HepG2 (cell line): ENCODE data around the gene FZD4. TPM values are rescaled to one million over a fixed set of nuclear protein-coding genes. Genes with fewer than 3 reads are reported as not detected.

ENCODE experiments used
- ATF7 ChIP-seq, 2 experiments: fragments of 450-650 bp in 1 of 2; sonication (generic) in 1 of 2; formaldehyde crosslinking in 1 of 2; IDR thresholded peaks; 2 replicates each; pipeline versions ENCODE4 v1.4.0 to v1.6.1; 2016 to 2020; ENCODE audit warnings: antibody characterized with exemption in 1 of 2, mild to moderate bottlenecking in 1 of 2, missing genetic modification reagents in 1 of 2
- FOXC1 ChIP-seq: sonication (generic); formaldehyde crosslinking; IDR thresholded peaks from 2 replicates; pipeline ENCODE4 v1.8.0; 2022; ENCODE audit warnings: mild to moderate bottlenecking, missing genetic modification reagents, borderline replicate concordance
- FOXK2 ChIP-seq: fragments of 450-650 bp; IDR thresholded peaks from 2 replicates; pipeline ENCODE4 v1.6.1; 2016
- KAT8 ChIP-seq: IDR thresholded peaks from 2 replicates; pipeline ENCODE4 v1.6.1; 2016; ENCODE audit warnings: missing genetic modification reagents, missing compliant biosample characterization
- STAT5B ChIP-seq: sonication (generic); formaldehyde crosslinking; IDR thresholded peaks from 2 replicates; pipeline ENCODE4 v1.4.0; 2020; ENCODE audit warnings: missing genetic modification reagents
- ZBTB42 ChIP-seq: sonication (generic); formaldehyde crosslinking; IDR thresholded peaks from 2 replicates; pipeline ENCODE4 v1.5.0; 2020; ENCODE audit warnings: mild to moderate bottlenecking, missing genetic modification reagents
- ZNF264 ChIP-seq: sonication (generic); formaldehyde crosslinking; IDR thresholded peaks from 2 replicates; pipeline ENCODE4 v1.4.0; 2020; ENCODE audit warnings: missing genetic modification reagents
- ZNF598 ChIP-seq: sonication (generic); formaldehyde crosslinking; IDR thresholded peaks from 2 replicates; pipeline ENCODE4 v1.5.1; 2020; ENCODE audit warnings: mild to moderate bottlenecking, missing genetic modification reagents, borderline replicate concordance
- polyA plus RNA-seq, 8 experiments: library from polyadenylated mRNA; depleted of rRNA in 3 of 8; stranded (reverse) in 7 of 8; unstranded in 1 of 8; fragments of >200 nt; fragmentation: Illumina TruSeq in 4 of 8; extraction: Trizol in 4 of 8; gene quantifications; 2 replicates each; pipeline versions ENCODE4 v1.2.1 to v1.2.3, GENCODE V29; 2011 to 2016; ENCODE audit warnings: low read depth in 4 of 8, missing spikeins in 1 of 8, mixed read lengths in 1 of 8; ENCODE audit not compliant: insufficient read depth in 1 of 8
- total RNA-seq, 5 experiments: library from RNA; depleted of rRNA; stranded (reverse); fragments of >200 nt; fragmentation: Illumina TruSeq; extraction: Trizol; gene quantifications; 2 replicates each; pipeline ENCODE4 v1.2.3, GENCODE V29; 2016; ENCODE audit warnings: low read depth in 1 of 5
- TF ChIP-seq, protein P1 (sequence below): IDR thresholded peaks from 2 replicates; pipeline ENCODE4 v1.6.1; 2016; ENCODE audit warnings: low read depth, missing genetic modification reagents, missing compliant biosample characterization
- TF ChIP-seq, protein P2 (sequence below): sonication (generic); formaldehyde crosslinking; IDR thresholded peaks from 2 replicates; pipeline ENCODE4 v1.5.0; 2020; ENCODE audit warnings: mild to moderate bottlenecking, missing genetic modification reagents
- TF ChIP-seq, protein P3 (sequence below): fragments of 450-650 bp; IDR thresholded peaks from 2 replicates; pipeline ENCODE4 v1.6.1; 2017; ENCODE audit warnings: mild to moderate bottlenecking
- TF ChIP-seq, protein P4 (sequence below): sonication (generic); formaldehyde crosslinking; IDR thresholded peaks from 2 replicates; pipeline ENCODE4 v1.8.1; 2023; ENCODE audit warnings: mild to moderate bottlenecking, missing genetic modification reagents

Gene FZD4
- total and polyA plus RNA-seq, 2 of the 13 experiments (the other 11 are each of a cell fraction or from before 2014, with no cell fraction given): 46.5 to 70.4 TPM

DNA sequence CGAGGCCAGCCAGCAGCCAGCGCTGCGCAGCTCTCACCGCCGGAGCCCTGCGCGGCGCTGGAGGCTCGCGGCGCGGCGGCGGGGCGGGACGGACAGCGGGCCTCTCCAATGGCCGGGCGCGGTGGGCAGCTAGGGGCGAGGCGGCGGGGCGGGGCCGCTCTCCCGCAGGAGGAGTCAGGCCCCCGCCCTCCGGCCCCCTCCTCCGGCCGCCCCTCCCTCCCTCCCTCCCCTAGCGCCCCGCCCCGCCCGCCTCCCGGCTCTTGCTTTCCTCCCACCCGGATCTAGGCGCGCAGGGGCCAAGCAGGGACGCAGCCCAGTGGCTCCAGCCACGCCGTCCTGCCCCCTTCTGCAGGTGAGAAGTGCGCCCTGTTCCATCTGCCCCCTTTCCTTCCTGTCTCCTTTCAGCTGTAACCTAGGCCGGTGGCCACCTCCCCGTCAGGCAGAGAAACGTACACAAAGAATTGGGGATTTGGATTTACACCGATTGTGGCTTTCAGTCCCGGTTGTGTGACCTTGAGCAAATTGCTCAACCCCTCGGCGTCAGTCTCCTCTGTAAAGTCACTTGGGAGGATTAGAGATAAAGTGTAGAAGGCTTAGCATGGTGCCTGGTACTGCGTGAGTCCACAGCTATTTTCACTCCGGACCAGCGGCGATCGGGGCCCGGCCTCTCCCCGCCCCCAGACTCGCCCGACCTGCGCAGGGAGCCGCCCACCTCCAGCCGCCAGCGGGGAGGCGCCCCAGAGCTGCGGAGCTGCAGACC, at the start of gene FZD4 (continued):
- TF ChIP-seq, protein P1, sequence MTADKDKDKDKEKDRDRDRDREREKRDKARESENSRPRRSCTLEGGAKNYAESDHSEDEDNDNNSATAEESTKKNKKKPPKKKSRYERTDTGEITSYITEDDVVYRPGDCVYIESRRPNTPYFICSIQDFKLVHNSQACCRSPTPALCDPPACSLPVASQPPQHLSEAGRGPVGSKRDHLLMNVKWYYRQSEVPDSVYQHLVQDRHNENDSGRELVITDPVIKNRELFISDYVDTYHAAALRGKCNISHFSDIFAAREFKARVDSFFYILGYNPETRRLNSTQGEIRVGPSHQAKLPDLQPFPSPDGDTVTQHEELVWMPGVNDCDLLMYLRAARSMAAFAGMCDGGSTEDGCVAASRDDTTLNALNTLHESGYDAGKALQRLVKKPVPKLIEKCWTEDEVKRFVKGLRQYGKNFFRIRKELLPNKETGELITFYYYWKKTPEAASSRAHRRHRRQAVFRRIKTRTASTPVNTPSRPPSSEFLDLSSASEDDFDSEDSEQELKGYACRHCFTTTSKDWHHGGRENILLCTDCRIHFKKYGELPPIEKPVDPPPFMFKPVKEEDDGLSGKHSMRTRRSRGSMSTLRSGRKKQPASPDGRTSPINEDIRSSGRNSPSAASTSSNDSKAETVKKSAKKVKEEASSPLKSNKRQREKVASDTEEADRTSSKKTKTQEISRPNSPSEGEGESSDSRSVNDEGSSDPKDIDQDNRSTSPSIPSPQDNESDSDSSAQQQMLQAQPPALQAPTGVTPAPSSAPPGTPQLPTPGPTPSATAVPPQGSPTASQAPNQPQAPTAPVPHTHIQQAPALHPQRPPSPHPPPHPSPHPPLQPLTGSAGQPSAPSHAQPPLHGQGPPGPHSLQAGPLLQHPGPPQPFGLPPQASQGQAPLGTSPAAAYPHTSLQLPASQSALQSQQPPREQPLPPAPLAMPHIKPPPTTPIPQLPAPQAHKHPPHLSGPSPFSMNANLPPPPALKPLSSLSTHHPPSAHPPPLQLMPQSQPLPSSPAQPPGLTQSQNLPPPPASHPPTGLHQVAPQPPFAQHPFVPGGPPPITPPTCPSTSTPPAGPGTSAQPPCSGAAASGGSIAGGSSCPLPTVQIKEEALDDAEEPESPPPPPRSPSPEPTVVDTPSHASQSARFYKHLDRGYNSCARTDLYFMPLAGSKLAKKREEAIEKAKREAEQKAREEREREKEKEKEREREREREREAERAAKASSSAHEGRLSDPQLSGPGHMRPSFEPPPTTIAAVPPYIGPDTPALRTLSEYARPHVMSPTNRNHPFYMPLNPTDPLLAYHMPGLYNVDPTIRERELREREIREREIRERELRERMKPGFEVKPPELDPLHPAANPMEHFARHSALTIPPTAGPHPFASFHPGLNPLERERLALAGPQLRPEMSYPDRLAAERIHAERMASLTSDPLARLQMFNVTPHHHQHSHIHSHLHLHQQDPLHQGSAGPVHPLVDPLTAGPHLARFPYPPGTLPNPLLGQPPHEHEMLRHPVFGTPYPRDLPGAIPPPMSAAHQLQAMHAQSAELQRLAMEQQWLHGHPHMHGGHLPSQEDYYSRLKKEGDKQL (CRISPR knock-in tag): no peak
- TF ChIP-seq KAT8 (CRISPR knock-in tag) (peak; percentile 58), ZBTB42 (CRISPR knock-in tag) (no peak), FOXK2 (no peak), ZNF598 (CRISPR knock-in tag) (no peak; the same call in 1 of the 2 replicates), ATF7 (IDR thresholded peaks at IDR 0.05) (no peak), ATF7 (CRISPR knock-in tag; IDR thresholded peaks at IDR 0.05) (no peak), ZNF264 (peak; percentile 28; the same call in 1 of the 2 replicates), FOXC1 (CRISPR knock-in tag) (peak; percentile 31; the same call in 1 of the 2 replicates), STAT5B (no peak)
- TF ChIP-seq, protein P2, sequence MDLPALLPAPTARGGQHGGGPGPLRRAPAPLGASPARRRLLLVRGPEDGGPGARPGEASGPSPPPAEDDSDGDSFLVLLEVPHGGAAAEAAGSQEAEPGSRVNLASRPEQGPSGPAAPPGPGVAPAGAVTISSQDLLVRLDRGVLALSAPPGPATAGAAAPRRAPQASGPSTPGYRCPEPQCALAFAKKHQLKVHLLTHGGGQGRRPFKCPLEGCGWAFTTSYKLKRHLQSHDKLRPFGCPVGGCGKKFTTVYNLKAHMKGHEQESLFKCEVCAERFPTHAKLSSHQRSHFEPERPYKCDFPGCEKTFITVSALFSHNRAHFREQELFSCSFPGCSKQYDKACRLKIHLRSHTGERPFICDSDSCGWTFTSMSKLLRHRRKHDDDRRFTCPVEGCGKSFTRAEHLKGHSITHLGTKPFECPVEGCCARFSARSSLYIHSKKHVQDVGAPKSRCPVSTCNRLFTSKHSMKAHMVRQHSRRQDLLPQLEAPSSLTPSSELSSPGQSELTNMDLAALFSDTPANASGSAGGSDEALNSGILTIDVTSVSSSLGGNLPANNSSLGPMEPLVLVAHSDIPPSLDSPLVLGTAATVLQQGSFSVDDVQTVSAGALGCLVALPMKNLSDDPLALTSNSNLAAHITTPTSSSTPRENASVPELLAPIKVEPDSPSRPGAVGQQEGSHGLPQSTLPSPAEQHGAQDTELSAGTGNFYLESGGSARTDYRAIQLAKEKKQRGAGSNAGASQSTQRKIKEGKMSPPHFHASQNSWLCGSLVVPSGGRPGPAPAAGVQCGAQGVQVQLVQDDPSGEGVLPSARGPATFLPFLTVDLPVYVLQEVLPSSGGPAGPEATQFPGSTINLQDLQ (CRISPR knock-in tag): 0 out of 2 replicates have a peak, but pooled peaks have one; percentile 36
- TF ChIP-seq, protein P3, sequence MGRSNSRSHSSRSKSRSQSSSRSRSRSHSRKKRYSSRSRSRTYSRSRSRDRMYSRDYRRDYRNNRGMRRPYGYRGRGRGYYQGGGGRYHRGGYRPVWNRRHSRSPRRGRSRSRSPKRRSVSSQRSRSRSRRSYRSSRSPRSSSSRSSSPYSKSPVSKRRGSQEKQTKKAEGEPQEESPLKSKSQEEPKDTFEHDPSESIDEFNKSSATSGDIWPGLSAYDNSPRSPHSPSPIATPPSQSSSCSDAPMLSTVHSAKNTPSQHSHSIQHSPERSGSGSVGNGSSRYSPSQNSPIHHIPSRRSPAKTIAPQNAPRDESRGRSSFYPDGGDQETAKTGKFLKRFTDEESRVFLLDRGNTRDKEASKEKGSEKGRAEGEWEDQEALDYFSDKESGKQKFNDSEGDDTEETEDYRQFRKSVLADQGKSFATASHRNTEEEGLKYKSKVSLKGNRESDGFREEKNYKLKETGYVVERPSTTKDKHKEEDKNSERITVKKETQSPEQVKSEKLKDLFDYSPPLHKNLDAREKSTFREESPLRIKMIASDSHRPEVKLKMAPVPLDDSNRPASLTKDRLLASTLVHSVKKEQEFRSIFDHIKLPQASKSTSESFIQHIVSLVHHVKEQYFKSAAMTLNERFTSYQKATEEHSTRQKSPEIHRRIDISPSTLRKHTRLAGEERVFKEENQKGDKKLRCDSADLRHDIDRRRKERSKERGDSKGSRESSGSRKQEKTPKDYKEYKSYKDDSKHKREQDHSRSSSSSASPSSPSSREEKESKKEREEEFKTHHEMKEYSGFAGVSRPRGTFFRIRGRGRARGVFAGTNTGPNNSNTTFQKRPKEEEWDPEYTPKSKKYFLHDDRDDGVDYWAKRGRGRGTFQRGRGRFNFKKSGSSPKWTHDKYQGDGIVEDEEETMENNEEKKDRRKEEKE: no peak
- TF ChIP-seq, protein P4, sequence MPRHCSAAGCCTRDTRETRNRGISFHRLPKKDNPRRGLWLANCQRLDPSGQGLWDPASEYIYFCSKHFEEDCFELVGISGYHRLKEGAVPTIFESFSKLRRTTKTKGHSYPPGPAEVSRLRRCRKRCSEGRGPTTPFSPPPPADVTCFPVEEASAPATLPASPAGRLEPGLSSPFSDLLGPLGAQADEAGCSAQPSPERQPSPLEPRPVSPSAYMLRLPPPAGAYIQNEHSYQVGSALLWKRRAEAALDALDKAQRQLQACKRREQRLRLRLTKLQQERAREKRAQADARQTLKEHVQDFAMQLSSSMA (CRISPR knock-in tag): no peak
